Upper lobe of right lung (tissue), 1 donor: ENCODE measurements around the gene ENAH. TPM values are rescaled to one million over a fixed set of nuclear protein-coding genes. Genes with fewer than 3 reads are reported as not detected.

Experiments
- ATAC-seq: fragments of 200-7000 bp; cut with Tn5 transposase; one replicate; pipeline ENCODE4 v1.9.1; 2020; ENCODE audit warnings: mild to moderate bottlenecking, moderate library complexity
- DNase-seq: peaks from one replicate; pipeline ENCODE4 v3.0.0-alpha.2; 2020
- H3K27ac ChIP-seq: fragments of 200-600 bp; one replicate; pipeline ENCODE4 v1.8.0; 2022
- H3K27me3 ChIP-seq: fragments of 200-600 bp; one replicate; pipeline ENCODE4 v1.8.0; 2022; ENCODE audit warnings: mild to moderate bottlenecking
- H3K36me3 ChIP-seq: fragments of 200-600 bp; one replicate; pipeline ENCODE4 v1.8.0; 2022
- H3K4me1 ChIP-seq: fragments of 200-600 bp; one replicate; pipeline ENCODE4 v1.8.0; 2022
- H3K4me3 ChIP-seq: fragments of 200-600 bp; one replicate; pipeline ENCODE4 v1.8.0; 2022; ENCODE audit warnings: mild to moderate bottlenecking
- H3K9me3 ChIP-seq: fragments of 200-600 bp; one replicate; pipeline ENCODE4 v1.8.0; 2022
- intact Hi-C: fragments of 100-400 bp; cut with DNase I; formaldehyde crosslinking; loops from one replicate; pipeline ENCODE4 v1.11.0; 2022
- total RNA-seq: library from RNA; stranded (reverse); fragmentation: NEBNext Ultra II Directional; extraction: Animal tissue kit (Norgen Biotek cat#: 25700); gene quantifications from one replicate; pipeline ENCODE4 v1.2.1, GENCODE V29; 2021
- TF ChIP-seq, protein P1 (sequence below): fragments of 200-600 bp; IDR thresholded peaks from one replicate; pipeline ENCODE4 v1.8.0; 2022; ENCODE audit warnings: antibody characterized with exemption
- donor health status: DM: no; HTN: yes; CAD: no; lungs with severe emphysema.

The ENAH gene
- total RNA-seq, 1 donor from 2014 or later: 67.4 TPM

GRCh38 chr1:225670356-225670755 lies 17.4 kb upstream of the ENAH start:
- TF ChIP-seq, protein P1, sequence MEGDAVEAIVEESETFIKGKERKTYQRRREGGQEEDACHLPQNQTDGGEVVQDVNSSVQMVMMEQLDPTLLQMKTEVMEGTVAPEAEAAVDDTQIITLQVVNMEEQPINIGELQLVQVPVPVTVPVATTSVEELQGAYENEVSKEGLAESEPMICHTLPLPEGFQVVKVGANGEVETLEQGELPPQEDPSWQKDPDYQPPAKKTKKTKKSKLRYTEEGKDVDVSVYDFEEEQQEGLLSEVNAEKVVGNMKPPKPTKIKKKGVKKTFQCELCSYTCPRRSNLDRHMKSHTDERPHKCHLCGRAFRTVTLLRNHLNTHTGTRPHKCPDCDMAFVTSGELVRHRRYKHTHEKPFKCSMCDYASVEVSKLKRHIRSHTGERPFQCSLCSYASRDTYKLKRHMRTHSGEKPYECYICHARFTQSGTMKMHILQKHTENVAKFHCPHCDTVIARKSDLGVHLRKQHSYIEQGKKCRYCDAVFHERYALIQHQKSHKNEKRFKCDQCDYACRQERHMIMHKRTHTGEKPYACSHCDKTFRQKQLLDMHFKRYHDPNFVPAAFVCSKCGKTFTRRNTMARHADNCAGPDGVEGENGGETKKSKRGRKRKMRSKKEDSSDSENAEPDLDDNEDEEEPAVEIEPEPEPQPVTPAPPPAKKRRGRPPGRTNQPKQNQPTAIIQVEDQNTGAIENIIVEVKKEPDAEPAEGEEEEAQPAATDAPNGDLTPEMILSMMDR: no peak
- intact Hi-C loops: no loop called here
- no peaks in the 10 kb centered on the region for H3K9me3 ChIP-seq
- no peaks in the 10 kb centered on the region for H3K27me3 ChIP-seq
- no peaks in the 10 kb centered on the region for H3K36me3 ChIP-seq
- H3K4me1 ChIP-seq: no peaks in the 10 kb centered on the region
- no peak overlapping the region for H3K27ac ChIP-seq
- DNase-seq (no peak), ATAC-seq (no peak)
- H3K4me3 ChIP-seq: no peak overlapping the region

- ATAC-seq (no peak), DNase-seq (no peak)
- intact Hi-C loops: no loop called here
- Histone ChIP-seq H3K27ac (no peak overlapping the region), H3K9me3 (no peaks in the 10 kb centered on the region), H3K4me1 (no peaks in the 10 kb centered on the region), H3K36me3 (no peaks in the 10 kb centered on the region), H3K27me3 (no peaks in the 10 kb centered on the region), H3K4me3 (no peak overlapping the region)
- TF ChIP-seq, protein P1: no peak
These were observed 15.3 kb upstream of the ENAH start for GRCh38 chr1:225668222-225668621.

DNA sequence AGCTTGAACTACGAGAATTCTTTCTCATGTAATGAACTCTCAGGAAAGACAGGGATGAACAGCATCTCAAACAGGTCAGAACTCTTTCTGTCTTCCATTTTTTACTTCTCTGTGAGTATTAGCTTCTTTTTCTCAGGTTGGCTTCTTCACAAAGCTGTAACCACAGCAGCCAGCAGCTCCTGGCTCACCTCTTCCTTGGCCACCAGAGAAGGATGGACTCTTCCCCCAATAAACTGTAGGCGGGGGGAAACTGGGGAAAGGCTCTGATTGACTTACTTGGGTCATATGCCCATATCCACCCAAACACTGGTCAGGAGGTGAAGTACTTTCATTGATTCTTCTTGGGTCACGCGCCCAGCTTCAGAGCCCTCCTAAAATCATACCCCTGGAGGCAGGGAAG lies 14.4 kb upstream of the ENAH start:
- Histone ChIP-seq H3K27ac (no peak overlapping the region), H3K4me3 (no peak overlapping the region), H3K4me1 (no peaks in the 10 kb centered on the region), H3K27me3 (no peaks in the 10 kb centered on the region), H3K36me3 (no peaks in the 10 kb centered on the region), H3K9me3 (no peaks in the 10 kb centered on the region)
- DNase-seq (no peak), ATAC-seq (no peak)
- intact Hi-C loops: no loop called here
- TF ChIP-seq, protein P1: no peak

GRCh38 chr1:225666495-225666894 lies 13.6 kb upstream of the ENAH start:
- no peaks in the 10 kb centered on the region for H3K27me3 ChIP-seq
- no peak overlapping the region for H3K4me3 ChIP-seq
- DNase-seq (no peak), ATAC-seq (no peak)
- no peaks in the 10 kb centered on the region for H3K36me3 ChIP-seq
- H3K27ac ChIP-seq: no peak overlapping the region
- H3K4me1 ChIP-seq: no peaks in the 10 kb centered on the region
- TF ChIP-seq, protein P1: no peak
- H3K9me3 ChIP-seq: no peaks in the 10 kb centered on the region
- intact Hi-C loops: no loop called here

GRCh38 chr1:225664762-225665161 lies 11.8 kb upstream of the ENAH start:
- H3K27me3 ChIP-seq: no peaks in the 10 kb centered on the region
- no peak overlapping the region for H3K4me3 ChIP-seq
- H3K4me1 ChIP-seq: peaks cover 10% of the 10 kb centered on the region
- H3K27ac ChIP-seq: no peak overlapping the region
- no peaks in the 10 kb centered on the region for H3K36me3 ChIP-seq
- DNase-seq: no peak
- intact Hi-C loops: no loop called here
- TF ChIP-seq, protein P1: no peak
- ATAC-seq: no peak
- no peaks in the 10 kb centered on the region for H3K9me3 ChIP-seq

- H3K9me3 ChIP-seq: no peaks in the 10 kb centered on the region
- ATAC-seq (no peak), DNase-seq (no peak)
- no peak overlapping the region for H3K4me3 ChIP-seq
- H3K36me3 ChIP-seq: no peaks in the 10 kb centered on the region
- no peak overlapping the region for H3K27ac ChIP-seq
- H3K4me1 ChIP-seq: peaks cover 10% of the 10 kb centered on the region
- no peaks in the 10 kb centered on the region for H3K27me3 ChIP-seq
- intact Hi-C loops: no loop called here
- TF ChIP-seq, protein P1: no peak
These were observed 9.2 kb upstream of the ENAH start for GRCh38 chr1:225662155-225662554.
